H1 (cell line): ENCODE results near the gene ALOX12. TPM values are rescaled to one million over a fixed set of nuclear protein-coding genes. Genes with fewer than 3 reads are reported as not detected.
A peak's percentile ranks its signal among the peaks of the same experiment; 100 is the strongest.

Experiments used
- CTCF ChIA-PET: fragments of 300-600 bp; sonication (Branson Sonifier 250); formaldehyde crosslinking; loops from one replicate; lab custom pipeline; 2021; ENCODE audit not compliant: partially characterized antibody; lab: Charles Lee
- POLR2A ChIA-PET: fragments of 300-600 bp; sonication (Branson Sonifier 250); formaldehyde crosslinking; loops from one replicate; lab custom pipeline; 2021; ENCODE audit warnings: inconsistent platforms; ENCODE audit not compliant: partially characterized antibody; lab: Charles Lee
- DNase-seq, 2 experiments: peaks; one replicate each; pipeline versions ENCODE4 v3.0.0 to v3.0.0-alpha.2; 2010 to 2022; ENCODE audit warnings: low spot score in 2 of 2, low read depth in 1 of 2, mixed read lengths in 1 of 2
- FAIRE-seq: peaks from 2 replicates; lab custom pipeline; 2011; peaks lifted over from hg19 to GRCh38; lab: Jason Lieb, UNC
- H2AFZ ChIP-seq: 2 replicates; pipeline ENCODE4 v1.8.1; 2012; ENCODE audit warnings: low read length, inconsistent platforms
- H2AK5ac ChIP-seq: 2 replicates; pipeline ENCODE4 v1.6.1; 2013; ENCODE audit warnings: low read depth, low read length
- H2BK120ac ChIP-seq: replicated peaks from 2 replicates; pipeline ENCODE3; 2013; ENCODE audit warnings: low read depth, low read length, inconsistent platforms
- H2BK12ac ChIP-seq: 2 replicates; pipeline ENCODE4 v1.6.1; 2013; ENCODE audit warnings: low read depth, low read length
- H2BK15ac ChIP-seq: 2 replicates; pipeline ENCODE4 v1.6.1; 2013; ENCODE audit warnings: low read length
- H2BK20ac ChIP-seq: 2 replicates; pipeline ENCODE4 v1.6.1; 2013; ENCODE audit warnings: low read length
- H2BK5ac ChIP-seq: 2 replicates; pipeline ENCODE4 v1.6.1; 2013; ENCODE audit warnings: low read depth, low read length
- H3K14ac ChIP-seq: 2 replicates; pipeline ENCODE4 v1.6.1; 2013; ENCODE audit warnings: inconsistent platforms; ENCODE audit not compliant: insufficient read length
- H3K18ac ChIP-seq: 2 replicates; pipeline ENCODE4 v1.6.1; 2013; ENCODE audit warnings: low read length; ENCODE audit errors: extremely low read depth
- H3K23ac ChIP-seq: 2 replicates; pipeline ENCODE4 v1.6.1; 2013; ENCODE audit warnings: inconsistent platforms; ENCODE audit not compliant: insufficient read length
- H3K23me2 ChIP-seq: 2 replicates; pipeline ENCODE4 v1.6.1; 2013; ENCODE audit warnings: low read depth, low read length
- H3K27ac ChIP-seq: 2 replicates; pipeline ENCODE4 v1.6.1; 2011; ENCODE audit warnings: low read depth, low read length, inconsistent platforms
- H3K27me3 ChIP-seq, 4 experiments: replicated peaks in 1 of 4; 1 replicate in 1 of 4; 2 replicates in 3 of 4; pipeline versions ENCODE4 v1.6.1 to v1.8.1; 2011 to 2013; ENCODE audit warnings: low read length in 3 of 4, mild to moderate bottlenecking in 3 of 4, inconsistent platforms in 2 of 4, mixed read lengths in 2 of 4, moderate library complexity in 1 of 4; ENCODE audit not compliant: control insufficient read depth in 3 of 4, insufficient read depth in 3 of 4; ENCODE audit errors: extremely low read depth in 1 of 4
- H3K36me3 ChIP-seq, 4 experiments: 2 replicates each; pipeline versions ENCODE4 v1.6.1 to v1.8.1; 2011 to 2013; ENCODE audit warnings: mild to moderate bottlenecking in 4 of 4, low read length in 3 of 4, moderate library complexity in 2 of 4, control low read depth in 1 of 4, inconsistent platforms in 1 of 4; ENCODE audit not compliant: insufficient read depth in 4 of 4, control insufficient read depth in 2 of 4
- H3K4ac ChIP-seq: replicated peaks from 2 replicates; pipeline ENCODE3; 2013; ENCODE audit warnings: low read length, low read depth, mixed read lengths, inconsistent platforms; ENCODE audit not compliant: insufficient read length
- H3K4me1 ChIP-seq, 4 experiments: replicated peaks in 1 of 4; 1 replicate in 1 of 4; 2 replicates in 3 of 4; pipeline versions ENCODE4 v1.6.1 to v1.8.1; 2011 to 2013; ENCODE audit warnings: low read length in 3 of 4, inconsistent platforms in 2 of 4, mixed read lengths in 1 of 4; ENCODE audit not compliant: insufficient read depth in 4 of 4, control insufficient read depth in 3 of 4
- H3K4me2 ChIP-seq, 2 experiments: 2 replicates each; pipeline versions ENCODE4 v1.6.1 to v1.8.1; 2011 to 2013; ENCODE audit warnings: low read depth in 2 of 2, low read length in 2 of 2, control low read depth in 1 of 2, inconsistent platforms in 1 of 2, mild to moderate bottlenecking in 1 of 2; ENCODE audit not compliant: insufficient read depth in 1 of 2
- H3K4me3 ChIP-seq, 4 experiments: fragments of 200-600, 300-600 bp in 1 of 4; sonication (generic), shearing (Covaris generic), sonication (Bioruptor Twin) in 1 of 4; 2 replicates each; pipeline versions ENCODE4 v1.5.1 to v1.8.1; 2011 to 2016; ENCODE audit warnings: low read length in 4 of 4, low read depth in 3 of 4, control low read depth in 2 of 4, inconsistent platforms in 2 of 4, mild to moderate bottlenecking in 2 of 4, mixed read lengths in 1 of 4, moderate library complexity in 1 of 4; ENCODE audit not compliant: insufficient read depth in 2 of 4; ENCODE audit errors: extremely low read depth in 1 of 4
- H3K56ac ChIP-seq: replicated peaks from 2 replicates; pipeline ENCODE3; 2013; ENCODE audit warnings: low read depth, mild to moderate bottlenecking, mixed read lengths, low read length, inconsistent platforms; ENCODE audit not compliant: insufficient read length
- H3K79me1 ChIP-seq: 2 replicates; pipeline ENCODE4 v1.6.1; 2013; ENCODE audit warnings: low read depth, low read length, control low read depth
- H3K79me2 ChIP-seq, 2 experiments: 2 replicates each; pipeline versions ENCODE4 v1.6.1 to v1.8.1; 2012 to 2013; ENCODE audit warnings: low read length in 2 of 2, mild to moderate bottlenecking in 2 of 2, inconsistent platforms in 1 of 2; ENCODE audit not compliant: insufficient read depth in 2 of 2, control insufficient read depth in 1 of 2
- H3K9ac ChIP-seq, 4 experiments: replicated peaks in 1 of 4; 1 replicate in 1 of 4; 2 replicates in 3 of 4; pipeline versions ENCODE4 v1.6.1 to v1.8.1; 2011 to 2013; ENCODE audit warnings: low read depth in 3 of 4, low read length in 3 of 4, control low read depth in 2 of 4, mild to moderate bottlenecking in 2 of 4, moderate library complexity in 2 of 4, inconsistent platforms in 1 of 4; ENCODE audit errors: extremely low read depth in 1 of 4
- H3K9me3 ChIP-seq, 2 experiments: 2 replicates each; pipeline versions ENCODE4 v1.6.1 to v1.8.1; 2012 to 2013; ENCODE audit warnings: mild to moderate bottlenecking in 2 of 2, moderate library complexity in 2 of 2, control low read depth in 1 of 2, inconsistent platforms in 1 of 2, low read depth in 1 of 2, low read length in 1 of 2, mixed read lengths in 1 of 2; ENCODE audit not compliant: insufficient read depth in 2 of 2
- H4K20me1 ChIP-seq, 2 experiments: replicated peaks in 1 of 2; 2 replicates each; pipeline versions ENCODE3 to v1.8.1; 2011 to 2013; ENCODE audit warnings: inconsistent platforms in 2 of 2, low read length in 2 of 2, mild to moderate bottlenecking in 1 of 2; ENCODE audit not compliant: insufficient read depth in 2 of 2, control insufficient read depth in 1 of 2
- H4K5ac ChIP-seq: 2 replicates; pipeline ENCODE4 v1.6.1; 2013; ENCODE audit warnings: low read length, low read depth, mixed read lengths, inconsistent platforms; ENCODE audit not compliant: insufficient read length
- H4K8ac ChIP-seq: 2 replicates; pipeline ENCODE4 v1.8.0; 2013; ENCODE audit warnings: mild to moderate bottlenecking, moderate library complexity, low read length, inconsistent platforms; ENCODE audit not compliant: insufficient read depth; ENCODE audit errors: extremely low read depth
- H4K91ac ChIP-seq: replicated peaks from 2 replicates; pipeline ENCODE3; 2013; ENCODE audit warnings: low read length, mixed read lengths, inconsistent platforms; ENCODE audit not compliant: insufficient read length
- CTCF ChIP-seq, 3 experiments: IDR thresholded peaks; 1 replicate in 2 of 3; 2 replicates in 1 of 3; pipeline versions ENCODE4 v1.5.1 to v1.6.1; 2011; ENCODE audit warnings: low read length in 3 of 3, mild to moderate bottlenecking in 3 of 3, inconsistent platforms in 2 of 3, low read depth in 1 of 3, moderate library complexity in 1 of 3; ENCODE audit not compliant: insufficient read depth in 1 of 3; ENCODE audit errors: control extremely low read depth in 1 of 3
- POLR2AphosphoS5 ChIP-seq: IDR thresholded peaks from 2 replicates; pipeline ENCODE4 v1.6.1; 2011; ENCODE audit warnings: low read depth, low read length
- RAD21 ChIP-seq, 2 experiments: IDR thresholded peaks in 1 of 2; conservative IDR thresholded peaks in 1 of 2; 2 replicates each; pipeline ENCODE4 v1.6.1; 2011; ENCODE audit warnings: low read depth in 2 of 2, low read length in 2 of 2, improper control_type of control experiment in 1 of 2, inconsistent platforms in 1 of 2, mild to moderate bottlenecking in 1 of 2, moderate library complexity in 1 of 2
- TCF12 ChIP-seq: IDR thresholded peaks from 2 replicates; pipeline ENCODE4 v1.6.1; 2011; ENCODE audit warnings: low read depth, mild to moderate bottlenecking, low read length
- WGBS, 2 experiments: shearing (Covaris generic) in 1 of 2; methylation state at CpG; one replicate each; pipeline versions ENCODE4 v1.1.6 to v1.1.7; 2013 to 2015; ENCODE audit warnings: low lambda C conversion rate in 2 of 2, mixed read lengths in 2 of 2, inconsistent platforms in 1 of 2, low coverage in 1 of 2, missing lambda C conversion rate in 1 of 2; ENCODE audit not compliant: insufficient replicate concordance in 2 of 2, insufficient coverage in 1 of 2, insufficient read length in 1 of 2; ENCODE audit errors: extremely low coverage in 1 of 2, missing lambda C conversion rate in 1 of 2; 5-methylcytosine and 5-hydroxymethylcytosine counted together
- polyA plus RNA-seq, 7 experiments: library from polyadenylated mRNA; depleted of rRNA in 3 of 7; stranded (reverse) in 5 of 7; unstranded in 2 of 7; fragments of >200 nt in 5 of 7; fragments of 200-250 nt in 2 of 7; gene quantifications; 1 replicate in 5 of 7; 2 replicates in 1 of 7; 4 replicates in 1 of 7; pipeline versions ENCODE4 v1.2.1 to v1.2.3, GENCODE V29; 2011 to 2013; ENCODE audit warnings: missing spikeins in 2 of 7, mixed read lengths in 2 of 7
- total RNA-seq: library from RNA; stranded (reverse); fragmentation: NEBNext Ultra II Directional; extraction: Animal tissue kit (Norgen Biotek cat#: 25700); gene quantifications from 2 replicates; pipeline ENCODE4 v1.2.1, GENCODE V29; 2021

ALOX12 gene
- total and polyA plus RNA-seq, 2 of the 8 experiments (the other 6 are each of a cell fraction or from before 2014, with no cell fraction given) = 1.4 to 2.0 TPM

GRCh38 chr17:7001318-7001961, 5.6 kb downstream of the ALOX12 start:
- Histone ChIP-seq H2AFZ (no peak overlapping the region), H3K4me3 (no peak overlapping the region), H3K36me3 (peaks cover 0 to 4% (median 3%) of the 10 kb centered on the region in 4 experiments; a peak in 3 of 8 replicates), H2AK5ac (no peak overlapping the region), H3K18ac (no peak overlapping the region), H3K56ac (no peak overlapping the region), H4K20me1 (peaks cover 4 to 15% of the 10 kb centered on the region in 2 experiments), H4K91ac (no peak overlapping the region), H4K8ac (no peak overlapping the region), H3K23me2 (no peaks in the 10 kb centered on the region), H4K5ac (no peak overlapping the region), H3K79me2 (no peaks in the 10 kb centered on the region; a peak in 1 of 4 replicates), H2BK120ac (no peak overlapping the region), H3K9me3 (no peaks in the 10 kb centered on the region), H3K27me3 (peaks cover 0 to 8% (median 5%) of the 10 kb centered on the region in 4 experiments; a peak in 5 of 7 replicates), H2BK15ac (no peak overlapping the region), H3K4me1 (peaks cover 0 to 3% (median 1%) of the 10 kb centered on the region in 4 experiments; a peak in 1 of 7 replicates), H3K4me2 (no peak overlapping the region), H3K23ac (no peak overlapping the region), H3K14ac (no peak overlapping the region), H3K9ac (no peak overlapping the region), H2BK12ac (no peak overlapping the region), H2BK20ac (no peak overlapping the region), H2BK5ac (no peak overlapping the region), H3K27ac (no peak overlapping the region), H3K4ac (no peak overlapping the region), H3K79me1 (no peaks in the 10 kb centered on the region)
- ChIA-PET CTCF (interaction anchor here (0.6 to 11.1 kb wide), 10 partner anchors 8 to 1050 kb away, joined by 3 to 152 read pairs (median 4); no protein-coding TSS in a partner anchor), POLR2A (interaction anchor here (1.5 kb wide), 1 partner anchor 15 kb away, joined by 3 read pairs; no protein-coding TSS in a partner anchor)
- 70% methylated on average over 10 of the region's 10 CpGs; no CpG with 5 or more reads in 1 of the 2 experiments for WGBS, 2 experiments
- TF ChIP-seq RAD21 (IDR thresholded peaks at IDR 0.05 in 1 of 2, conservative IDR thresholded peaks at IDR 0.05 in 1 of 2; ENCODE audit: low read depth in 2 of 2, low read length in 2 of 2) (peak; percentile 51 to 58), CTCF (IDR thresholded peaks at IDR 0.05; ENCODE audit: control extremely low read depth in 1 of 3, insufficient read depth in 1 of 3, low read depth in 1 of 3, low read length in 3 of 3) (peak; percentile 74 to 89 (median 79)), POLR2AphosphoS5 (no peak), TCF12 (0 out of 2 replicates have a peak, but pooled peaks have one; percentile 59)
- FAIRE-seq (peak; percentile 50), DNase-seq (peak in 1 of 2 experiments; percentile 89)
